Adrenal gland (tissue), 5 donors: ENCODE measurements around the gene GAPVD1.

Experiments
- CTCF ChIP-seq, 6 experiments: fragments of 450-650 bp in 4 of 6; fragments of 200-600 bp in 2 of 6; sonication (generic) in 1 of 6; IDR thresholded peaks; 1 replicate in 5 of 6; 2 replicates in 1 of 6; pipeline versions ENCODE4 v1.5.1 to v1.8.0; 2016 to 2021; ENCODE audit warnings: antibody characterized with exemption in 6 of 6, mild to moderate bottlenecking in 2 of 6, moderate library complexity in 1 of 6
- POLR2A ChIP-seq, 2 donors: fragments of 450-650 bp; IDR thresholded peaks; one replicate each; pipeline ENCODE4 v1.6.1; 2017; ENCODE audit warnings: antibody characterized with exemption in 2 of 2, mild to moderate bottlenecking in 2 of 2, moderate library complexity in 1 of 2
- donor health status: DM: no; HTN: no; CAD: no.

- TF ChIP-seq CTCF (IDR thresholded peaks at IDR 0.05) (no peak), POLR2A (IDR thresholded peaks at IDR 0.05) (no peak)
Observed at GRCh38 chr9:125406810-125407087, 145.1 kb downstream of the GAPVD1 start.
